GM12873 (cell line): ENCODE measurements around the gene L3MBTL3.

Experiments
- CTCF ChIP-seq: IDR thresholded peaks from 2 replicates; pipeline ENCODE4 v1.5.1; 2012; ENCODE audit warnings: low read depth, mild to moderate bottlenecking, moderate library complexity, low read length, control low read depth; ENCODE audit not compliant: insufficient read depth; ENCODE audit errors: missing control alignments

L3MBTL3 gene

GRCh38 chr6:130152908-130153510, 134.6 kb downstream of the L3MBTL3 start:
- TF ChIP-seq CTCF: no peak

- no peak for TF ChIP-seq CTCF
Observed at GRCh38 chr6:130156908-130157307, 138.5 kb downstream of the L3MBTL3 start.

- no peak for TF ChIP-seq CTCF
Observed at GRCh38 chr6:130158056-130158455, 139.7 kb downstream of the L3MBTL3 start.

- TF ChIP-seq CTCF: no peak
Observed at GRCh38 chr6:130158548-130158947, 140.2 kb downstream of the L3MBTL3 start.

- no peak for TF ChIP-seq CTCF
Observed at GRCh38 chr6:130159956-130160355, 141.6 kb downstream of the L3MBTL3 start.

- no peak for TF ChIP-seq CTCF
Observed at GRCh38 chr6:130161683-130162404, 143.5 kb downstream of the L3MBTL3 start.

GRCh38 chr6:130162421-130162820, 144.0 kb downstream of the L3MBTL3 start:
- TF ChIP-seq CTCF: no peak
